T47D (cell line): ENCODE measurements around the gene DNAJB12.

ENCODE experiments used
- DNase-seq, 2 experiments: peaks; one replicate each; pipeline versions ENCODE4 v3.0.0 to v3.0.0-alpha.2; 2011 to 2012; ENCODE audit warnings: low read depth in 1 of 2, low spot score in 1 of 2
- JUND ChIP-seq: IDR thresholded peaks from 2 replicates; pipeline ENCODE4 v1.6.1; 2012; ENCODE audit warnings: low read depth
- in situ Hi-C: cut with HindIII; loops from 2 replicates; pipeline ENCODE4 v1.10.0; 2016; ENCODE audit warnings: low sequenced_read_pairs, low pct_unique_long_range_greater_than_20kb

The DNAJB12 gene

GRCh38 chr10:72344932-72345331 lies 9.8 kb downstream of the DNAJB12 start:
- no peak for DNase-seq
- no peak for TF ChIP-seq JUND
- in situ Hi-C loops: no loop called here

GRCh38 chr10:72342911-72343310 lies 11.8 kb downstream of the DNAJB12 start:
- no peak for DNase-seq
- TF ChIP-seq JUND: no peak
- in situ Hi-C loops: no loop called here

- in situ Hi-C loops: no loop called here
- no peak for TF ChIP-seq JUND
- DNase-seq: peak in 1 of 2 experiments; percentile 64
Measured at GRCh38 chr10:72340510-72341261, 14.0 kb downstream of the DNAJB12 start.

GRCh38 chr10:72338180-72338579 lies 16.5 kb downstream of the DNAJB12 start:
- no peak for DNase-seq
- no peak for TF ChIP-seq JUND
- in situ Hi-C loops: no loop called here

- DNase-seq: no peak
- TF ChIP-seq JUND: no peak
- in situ Hi-C loops: no loop called here
Measured at GRCh38 chr10:72337722-72338121, 17.0 kb downstream of the DNAJB12 start.

- peak in 1 of 2 experiments; percentile 76 for DNase-seq
- in situ Hi-C loops: no loop called here
Measured at GRCh38 chr10:72337039-72337629, 17.6 kb downstream of the DNAJB12 start.

GRCh38 chr10:72336259-72337038 lies 18.3 kb downstream of the DNAJB12 start:
- DNase-seq: peak in 1 of 2 experiments; percentile 42
- no peak for TF ChIP-seq JUND
- in situ Hi-C loops: no loop called here

More at GRCh38 chr10:72337039-72337629, 17.6 kb downstream of the DNAJB12 start:
- TF ChIP-seq JUND: no peak

DNA sequence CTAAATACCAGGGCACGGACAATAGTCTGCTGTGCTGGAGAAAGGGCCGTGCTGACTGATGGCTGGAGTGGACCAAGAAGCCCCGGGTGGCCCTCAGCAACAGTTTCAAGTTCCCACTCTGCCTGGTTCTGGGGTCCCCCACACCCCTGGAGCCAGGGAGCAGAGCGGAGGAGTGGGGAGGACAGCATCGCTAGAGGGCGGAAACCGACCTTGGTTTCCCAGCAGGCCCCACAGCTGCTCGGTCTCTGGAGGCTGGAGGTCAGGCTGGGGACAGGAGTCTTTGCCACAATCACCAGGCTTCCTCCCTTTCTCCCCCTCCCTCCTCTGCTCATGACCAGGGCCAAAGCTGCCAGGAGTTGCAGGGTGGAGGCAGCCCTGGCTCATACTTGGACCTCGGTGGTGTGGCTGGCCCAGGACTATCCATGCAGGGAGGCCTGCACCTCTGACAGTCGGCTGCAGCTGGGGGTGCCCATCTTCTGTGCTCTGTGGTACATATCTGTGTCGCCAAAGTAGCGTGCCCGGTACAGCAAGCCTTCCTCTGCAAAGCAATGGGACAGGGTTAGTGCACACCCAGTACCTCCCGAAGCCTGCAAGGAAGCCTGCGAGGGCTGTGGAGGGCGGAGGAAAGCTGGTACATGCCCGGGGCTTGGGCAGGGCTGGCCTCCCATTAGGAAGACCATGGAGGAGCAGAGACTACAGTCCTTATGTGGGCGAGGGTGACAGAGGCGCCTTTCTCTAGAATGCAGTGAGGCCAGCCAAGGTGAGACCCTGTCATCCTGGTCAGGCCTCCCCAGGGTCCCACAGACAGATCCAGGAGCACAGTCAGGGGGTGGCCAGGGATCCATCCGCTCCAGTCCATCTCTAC lies 19.1 kb downstream of the DNAJB12 start:
- TF ChIP-seq JUND: no peak
- in situ Hi-C loops: no loop called here
- no peak for DNase-seq

GRCh38 chr10:72334825-72335393 lies 19.8 kb downstream of the DNAJB12 start:
- DNase-seq: peak in 1 of 2 experiments; percentile 83
- TF ChIP-seq JUND: no peak
- in situ Hi-C loops: no loop called here

DNA sequence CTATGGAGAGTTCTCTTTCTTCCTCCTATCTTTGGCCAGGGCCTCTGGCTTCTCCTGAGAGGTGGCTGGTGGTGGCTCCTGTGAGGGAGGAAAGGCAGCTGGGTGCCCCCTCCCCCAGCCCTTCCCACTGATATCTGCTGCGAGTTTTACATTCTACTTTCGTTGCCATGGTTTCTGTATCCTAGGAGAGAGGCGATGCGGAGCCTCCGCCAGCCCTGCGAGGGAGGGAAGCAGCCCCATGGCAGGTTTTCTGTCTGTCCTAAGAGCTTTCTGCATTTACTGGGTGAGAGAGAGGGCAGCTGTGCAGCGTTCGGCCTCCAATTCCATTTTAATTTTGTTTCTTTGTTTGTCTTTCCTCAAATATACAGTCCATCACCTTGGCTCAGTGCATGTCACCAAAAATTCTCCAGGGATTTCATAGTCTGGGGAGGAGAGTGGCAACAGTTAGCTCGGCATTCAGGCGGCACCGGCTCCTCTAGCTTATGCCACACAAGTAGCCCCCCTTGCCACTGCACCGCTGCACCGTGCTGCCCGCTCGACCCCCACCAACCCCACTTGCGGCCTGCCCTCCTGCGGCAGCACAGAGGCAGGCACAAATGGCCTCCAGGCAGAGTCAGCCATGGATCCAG lies 20.4 kb downstream of the DNAJB12 start:
- no peak for TF ChIP-seq JUND
- in situ Hi-C loops: no loop called here
- DNase-seq: no peak
